Esophagus muscularis mucosa (tissue), 3 donors: Measurements from ENCODE around the gene DDX56.

Experiments used
- CTCF ChIP-seq, 3 experiments: fragments of 200-600 bp in 2 of 3; fragments of 450-650 bp in 1 of 3; sonication (generic) in 2 of 3; IDR thresholded peaks; one replicate each; pipeline ENCODE4 v1.5.1; 2017 to 2019; ENCODE audit warnings: antibody characterized with exemption in 3 of 3, mild to moderate bottlenecking in 2 of 3, moderate library complexity in 1 of 3
- POLR2A ChIP-seq: fragments of 450-650 bp; IDR thresholded peaks from one replicate; pipeline ENCODE4 v1.6.1; 2017; ENCODE audit warnings: antibody characterized with exemption, moderate library complexity, mild to moderate bottlenecking, low read depth

DNA sequence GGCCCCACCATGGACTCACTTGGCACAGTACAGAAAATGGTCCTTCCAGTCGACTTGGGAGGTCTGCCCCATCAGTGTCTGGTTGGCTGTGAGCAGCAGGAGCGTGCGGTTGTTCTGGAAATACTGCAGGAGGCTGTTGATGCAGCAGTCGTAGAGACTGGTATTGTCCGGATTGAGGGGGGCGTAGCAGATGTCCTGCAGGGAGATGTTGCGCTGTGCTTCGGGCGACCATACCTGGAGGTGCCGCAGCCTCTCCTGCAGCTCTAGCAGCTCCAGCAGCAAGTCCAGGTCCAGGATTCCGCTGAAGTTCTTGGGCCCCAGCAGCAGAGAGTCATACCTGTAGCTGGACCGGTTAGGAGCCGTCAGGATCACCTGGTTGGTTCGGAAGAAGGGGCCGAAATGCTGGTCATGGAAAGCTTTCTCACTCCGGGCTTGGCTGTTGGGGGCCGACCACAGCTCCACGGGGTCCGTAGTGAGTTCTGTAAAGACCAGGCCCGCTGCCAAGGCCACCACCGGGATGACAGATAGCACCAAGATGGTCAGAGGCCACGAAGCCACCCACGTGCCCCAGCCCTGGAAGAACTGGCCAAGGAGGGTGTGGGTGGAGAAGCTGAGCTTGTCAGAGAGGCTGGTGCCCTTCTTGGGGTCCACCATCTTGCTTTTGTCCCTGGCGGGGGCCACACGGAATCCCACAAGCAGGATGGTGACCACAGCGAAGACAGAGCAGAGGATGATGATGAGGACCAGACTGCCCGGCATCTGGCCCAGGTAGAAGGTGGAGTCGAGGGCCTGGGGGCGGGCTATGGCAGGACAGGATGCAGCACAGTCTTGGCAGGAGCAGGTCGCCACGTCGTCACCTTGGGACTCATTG is 34.7 kb downstream of the DDX56 start:
- TF ChIP-seq POLR2A: no peak
- no peak for TF ChIP-seq CTCF (IDR thresholded peaks at IDR 0.05)
